HL-60/S4 (cell line): Measurements from ENCODE around the gene NCSTN.

Experiments used
- in situ Hi-C: fragments of 300-500 bp; cut with MboI; formaldehyde crosslinking; loops from 2 replicates; pipeline ENCODE4 v1.14.3; 2022; ENCODE audit warnings: low sequenced_read_pairs

Gene NCSTN

DNA sequence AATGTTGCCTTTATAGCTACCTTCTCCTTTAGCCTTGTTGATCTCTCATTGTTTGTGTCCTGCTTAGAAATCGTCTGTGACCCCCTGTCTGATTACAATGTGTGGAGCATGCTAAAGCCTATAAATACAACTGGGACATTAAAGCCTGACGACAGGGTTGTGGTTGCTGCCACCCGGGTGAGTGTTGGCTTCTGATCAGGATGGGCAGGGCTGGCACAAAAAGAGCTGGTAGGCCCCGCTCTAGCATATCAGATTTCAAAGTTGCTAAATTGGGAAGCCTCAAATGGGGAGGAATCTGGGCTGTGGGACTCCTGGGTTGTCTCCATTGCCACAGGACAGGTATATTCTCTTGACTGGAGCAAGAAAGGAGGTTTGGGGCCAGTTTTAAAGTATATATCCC lies 8.4 kb downstream of the NCSTN start:
- in situ Hi-C loops = no loop called here

DNA sequence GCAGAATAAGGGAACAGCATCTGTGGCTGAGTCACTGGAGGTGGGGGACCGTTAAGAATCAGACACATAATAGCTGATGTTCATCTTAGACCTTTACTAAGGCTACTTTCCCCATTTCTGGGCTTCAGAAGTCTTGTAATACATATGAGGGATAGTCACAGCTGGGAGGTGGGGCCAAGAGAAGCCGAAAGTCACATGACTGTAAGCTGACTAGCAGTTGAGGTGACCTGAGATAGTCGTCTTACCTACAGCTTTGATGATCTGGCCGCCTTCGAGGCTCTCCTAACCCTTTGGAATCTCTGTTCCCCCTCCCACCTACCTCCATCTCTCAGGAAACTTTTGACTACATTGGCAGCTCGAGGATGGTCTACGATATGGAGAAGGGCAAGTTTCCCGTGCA lies 9.4 kb downstream of the NCSTN start:
- in situ Hi-C loops = no loop called here

DNA sequence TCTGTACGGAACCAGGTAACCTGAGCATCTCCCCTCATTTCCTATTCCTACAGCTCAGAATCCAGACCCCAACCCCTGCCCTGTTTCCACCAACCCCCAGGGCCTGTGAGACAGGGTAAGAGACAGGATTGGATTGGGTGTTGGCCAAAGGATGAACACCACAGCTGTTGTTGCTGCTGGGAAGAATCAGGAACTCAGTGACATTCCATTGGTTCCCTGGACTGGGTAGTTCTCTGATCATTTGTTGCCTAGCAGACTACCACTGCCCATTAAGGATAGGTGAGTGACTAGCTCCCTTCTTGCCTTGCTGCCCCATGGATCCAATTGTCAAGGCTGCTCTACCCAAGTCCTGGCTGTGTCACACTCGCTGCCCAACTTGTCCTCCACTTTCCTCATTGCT lies 10.0 kb downstream of the NCSTN start:
- in situ Hi-C loops = no loop called here

DNA sequence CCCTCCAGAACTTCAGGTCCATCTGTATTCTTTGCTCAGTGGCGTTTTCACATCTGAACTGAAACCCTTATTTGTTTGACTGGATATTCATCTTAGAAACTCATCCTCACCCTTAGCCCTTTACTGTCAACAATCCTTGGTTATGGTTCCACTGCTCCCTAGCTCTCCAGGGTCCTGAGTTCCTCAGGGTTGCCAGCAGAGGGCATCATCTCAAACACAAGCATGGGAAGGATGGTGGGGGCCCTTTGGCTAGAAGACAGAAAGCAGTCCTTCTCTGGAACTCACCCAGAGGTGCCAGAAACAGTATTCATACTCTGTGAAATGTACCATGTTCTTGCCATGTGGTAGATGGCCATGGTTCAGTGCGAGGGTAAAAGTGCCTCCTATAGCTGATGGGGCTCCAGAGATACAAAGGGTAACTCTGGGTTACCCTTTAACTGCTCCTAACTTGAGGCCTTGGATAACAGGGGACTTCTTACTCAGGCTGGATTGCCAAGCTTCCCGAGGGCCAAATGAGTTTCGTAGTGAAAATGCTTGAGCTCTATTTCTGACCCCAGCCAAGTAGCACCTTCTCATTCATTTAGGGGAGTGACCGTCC lies 11.3 kb downstream of the NCSTN start:
- in situ Hi-C loops = no loop called here

DNA sequence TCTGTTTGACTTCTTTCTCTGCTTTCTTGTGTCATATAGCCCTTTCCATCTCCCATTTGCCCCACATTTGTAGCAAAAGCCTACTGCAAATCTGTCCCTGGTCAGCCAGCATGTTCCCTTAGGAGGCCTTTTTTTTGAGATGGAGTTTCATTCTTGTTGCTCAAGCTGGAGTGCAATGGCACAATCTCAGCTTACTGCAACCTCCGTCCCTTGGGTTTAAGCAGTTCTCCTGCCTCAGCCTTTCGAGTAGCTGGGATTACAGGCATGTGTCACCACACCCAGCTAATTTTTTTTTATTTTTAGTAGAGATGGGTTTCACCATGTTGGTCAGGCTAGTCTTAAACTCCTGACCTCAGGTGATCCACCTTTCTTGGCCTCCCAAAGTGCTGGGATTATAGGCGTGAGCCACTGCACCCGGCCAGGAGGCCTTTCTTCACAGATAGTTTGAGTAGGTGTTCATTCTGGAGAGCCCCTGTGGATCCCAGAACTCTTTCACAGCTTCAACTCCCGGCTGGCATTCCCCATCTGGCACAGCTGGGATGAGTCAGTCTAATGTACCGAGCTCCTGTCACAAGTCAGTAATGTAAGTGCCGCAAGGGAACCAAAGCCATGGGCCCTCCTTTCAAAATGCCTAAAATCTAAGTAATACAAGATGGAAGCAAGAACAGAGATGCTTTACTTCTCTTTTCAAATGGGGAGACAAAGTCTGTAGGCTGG lies 14.3 kb downstream of the NCSTN start:
- in situ Hi-C loops = no loop called here

DNA sequence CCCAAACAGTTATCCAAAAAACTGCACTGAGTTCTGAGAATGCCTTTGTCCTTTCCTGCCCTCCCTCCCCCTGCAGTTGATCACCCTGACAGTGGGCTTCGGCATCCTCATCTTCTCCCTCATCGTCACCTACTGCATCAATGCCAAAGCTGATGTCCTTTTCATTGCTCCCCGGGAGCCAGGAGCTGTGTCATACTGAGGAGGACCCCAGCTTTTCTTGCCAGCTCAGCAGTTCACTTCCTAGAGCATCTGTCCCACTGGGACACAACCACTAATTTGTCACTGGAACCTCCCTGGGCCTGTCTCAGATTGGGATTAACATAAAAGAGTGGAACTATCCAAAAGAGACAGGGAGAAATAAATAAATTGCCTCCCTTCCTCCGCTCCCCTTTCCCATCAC lies 14.9 kb downstream of the NCSTN start:
- in situ Hi-C loops = no loop called here

DNA sequence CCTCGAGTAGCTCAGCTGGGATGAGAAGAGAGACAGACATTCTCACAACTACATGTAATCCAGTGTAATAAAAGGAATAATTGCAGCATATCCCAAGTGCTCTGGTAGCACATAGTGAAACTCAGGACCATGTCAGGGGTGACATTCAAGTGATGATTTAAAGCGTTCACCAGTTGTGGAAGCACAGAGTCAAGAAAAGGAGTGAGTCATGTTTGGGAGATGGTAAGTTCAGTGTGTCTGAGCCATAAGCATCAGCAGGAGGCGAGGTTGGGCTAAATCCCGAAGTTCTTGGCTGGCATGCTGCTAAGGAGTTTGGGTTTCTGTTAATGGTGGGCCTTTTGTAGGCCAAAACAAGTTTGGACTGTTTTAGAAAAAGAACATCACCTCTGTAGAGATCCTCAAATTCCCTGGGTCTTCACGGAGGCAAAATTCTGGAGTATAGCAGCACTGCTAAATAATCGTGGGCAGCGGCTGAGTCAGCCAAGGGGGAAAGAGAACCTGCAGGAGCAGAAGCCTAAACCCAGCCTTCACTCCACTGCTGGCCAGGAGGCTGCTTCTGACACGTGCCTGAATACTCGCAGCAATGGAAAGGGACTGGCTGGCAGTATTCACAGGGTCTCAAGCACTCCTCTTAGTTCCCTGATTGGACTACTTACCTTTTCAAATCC lies 16.5 kb downstream of the NCSTN start:
- in situ Hi-C loops = no loop called here

DNA sequence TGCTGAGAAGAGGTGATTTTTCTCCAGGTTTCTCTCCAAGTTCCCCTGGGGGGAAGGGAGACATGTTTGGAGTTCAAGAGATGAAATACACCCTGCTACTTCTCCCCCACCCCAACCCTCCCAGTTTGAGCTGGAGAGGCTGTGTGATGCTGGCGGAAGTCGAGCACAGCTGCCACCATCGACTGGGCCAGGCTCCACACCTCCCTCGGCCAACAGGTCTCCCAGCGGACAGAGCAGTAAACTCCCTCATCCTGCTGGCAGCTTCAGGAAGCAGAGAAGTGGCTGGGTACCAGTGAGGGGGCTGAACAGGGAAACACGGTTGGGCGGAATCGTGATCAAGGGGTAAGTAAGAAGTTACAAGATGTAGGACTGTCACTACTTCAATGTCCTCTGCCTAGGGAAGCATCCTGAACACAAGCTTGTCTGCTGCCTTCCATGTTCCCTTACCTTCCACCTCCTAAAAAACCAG lies 17.1 kb downstream of the NCSTN start:
- in situ Hi-C loops = no loop called here

DNA sequence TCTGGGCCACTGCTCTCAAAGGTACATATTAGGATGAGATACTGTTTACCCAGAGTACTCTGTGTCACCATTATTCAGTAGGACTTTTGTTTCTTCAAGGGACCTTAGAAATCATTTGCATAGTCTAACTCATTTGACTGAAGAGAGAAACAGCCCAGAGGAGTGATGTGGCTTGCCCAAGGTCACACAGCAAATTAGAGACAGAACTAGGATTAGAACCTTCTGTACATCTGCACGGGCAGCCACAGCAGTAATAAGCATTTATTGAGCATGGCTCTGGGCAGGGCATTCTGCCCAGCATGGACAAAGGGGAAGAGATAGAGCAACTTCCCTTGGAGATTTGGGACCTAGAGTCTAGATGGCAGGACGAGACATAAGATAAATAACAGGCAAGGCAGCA lies 18.0 kb downstream of the NCSTN start:
- in situ Hi-C loops = no loop called here

DNA sequence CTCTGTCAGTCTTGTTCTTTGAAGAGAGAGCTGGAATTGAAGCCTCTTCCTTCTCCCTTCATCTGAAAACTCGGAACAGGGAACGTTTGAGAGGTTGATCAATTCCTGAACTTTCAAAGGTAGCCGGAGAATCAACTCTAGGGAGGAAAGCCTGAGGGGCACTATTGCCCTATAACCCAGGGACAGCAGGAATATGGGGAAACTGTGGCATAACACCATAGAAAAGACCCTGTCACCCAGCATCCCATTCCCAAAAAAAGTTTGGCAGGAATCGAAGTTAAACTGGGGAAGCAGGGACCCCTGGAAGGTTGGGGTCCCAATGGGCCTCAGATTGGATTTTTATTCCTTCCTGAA lies 18.6 kb downstream of the NCSTN start:
- in situ Hi-C loops = no loop called here

DNA sequence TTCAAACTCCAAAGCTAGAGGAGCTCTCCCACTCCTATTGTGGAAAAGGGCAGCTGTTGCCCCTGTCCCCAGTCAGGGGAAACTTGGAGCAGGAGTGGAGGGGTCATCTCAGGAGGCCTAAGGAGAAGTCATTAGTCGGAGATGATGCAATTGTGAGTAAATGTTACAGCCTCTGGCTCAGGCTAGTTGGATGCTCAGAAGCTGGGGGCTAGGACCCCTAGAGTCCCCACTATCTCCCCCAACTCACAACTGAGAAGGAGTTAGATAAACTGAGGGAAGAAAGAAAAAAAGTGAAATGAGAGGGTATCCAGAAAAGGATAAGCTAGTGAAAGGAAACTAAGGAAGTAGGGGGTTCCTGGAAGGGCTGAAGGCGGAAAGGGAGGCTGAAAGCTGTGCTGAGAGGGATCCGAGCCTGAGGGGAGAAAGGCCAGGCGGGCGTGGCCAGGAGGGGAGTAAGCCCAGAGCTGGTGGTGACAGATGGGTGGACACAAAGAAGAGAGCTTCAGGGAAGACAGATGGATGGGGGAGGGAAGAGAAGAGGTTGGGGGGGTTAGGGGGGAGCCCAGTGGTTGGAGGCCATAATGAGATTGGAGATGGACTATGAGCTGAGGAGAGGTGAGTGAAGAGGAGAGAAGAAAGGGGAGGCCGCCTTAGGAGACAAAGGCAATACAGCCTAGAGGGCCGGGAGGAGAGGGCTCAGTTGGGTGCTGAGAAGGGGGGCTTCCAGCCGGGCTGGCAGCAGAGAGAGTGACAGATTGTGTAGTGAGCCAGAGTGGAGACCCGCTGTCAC lies 19.2 kb downstream of the NCSTN start:
- in situ Hi-C loops = no loop called here

DNA sequence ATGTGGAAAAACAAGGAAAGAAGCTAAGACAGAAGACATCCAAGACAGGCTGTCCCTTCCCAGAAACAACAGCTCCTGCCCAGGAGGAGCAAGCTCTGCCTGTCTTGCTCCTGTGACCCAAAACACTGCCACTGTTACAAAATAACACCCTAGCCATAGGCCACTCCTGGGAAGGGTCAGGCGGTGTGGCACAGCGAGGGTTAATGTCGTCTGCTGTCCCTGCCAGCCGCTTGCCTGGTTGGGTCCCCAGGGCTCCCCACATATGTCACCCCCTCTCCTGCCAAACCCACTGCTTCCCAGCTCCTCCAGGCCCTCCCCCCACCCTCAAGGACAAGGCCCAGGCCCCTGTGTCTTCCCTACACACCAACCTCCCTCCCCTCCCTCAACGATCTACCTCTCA lies 19.8 kb downstream of the NCSTN start:
- in situ Hi-C loops = no loop called here

DNA sequence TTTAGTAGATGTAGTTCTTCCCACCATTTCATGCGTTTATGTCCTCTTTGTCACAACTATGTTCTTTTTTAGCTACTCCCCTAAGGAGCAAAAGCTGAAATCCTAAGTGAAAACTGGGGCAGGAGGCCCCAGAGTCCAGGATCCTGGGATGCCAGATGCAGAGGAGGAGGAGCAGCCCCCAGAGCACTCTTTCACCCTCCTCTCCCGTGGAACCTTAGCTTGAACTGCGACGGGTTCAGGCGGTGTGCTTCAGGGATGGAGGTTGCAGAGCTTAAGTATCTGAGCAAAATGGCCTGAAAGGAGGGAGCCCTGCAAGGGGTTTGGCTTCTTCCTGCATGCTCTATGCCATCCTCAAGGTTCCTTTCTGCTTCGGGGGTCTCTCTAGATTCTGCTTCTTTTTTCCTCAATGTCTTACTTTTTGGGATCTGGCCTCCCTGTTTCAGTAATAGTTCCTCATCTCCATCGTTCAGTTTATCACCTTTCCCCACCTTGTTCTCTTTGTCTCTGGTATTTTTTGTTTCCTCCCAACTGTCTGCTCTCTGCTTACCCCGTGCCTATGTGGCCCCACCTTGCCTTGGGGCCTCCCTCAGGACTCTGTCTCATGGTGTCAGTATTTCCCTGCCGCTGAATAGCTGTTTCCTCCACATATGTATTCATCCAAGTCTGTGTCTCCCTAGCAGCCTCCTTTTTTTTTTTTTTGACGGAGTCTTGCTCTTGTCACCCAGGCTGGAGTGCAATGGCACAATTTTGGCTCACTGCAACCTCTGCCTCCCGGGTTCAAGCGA lies 21.0 kb downstream of the NCSTN start:
- in situ Hi-C loops = no loop called here

DNA sequence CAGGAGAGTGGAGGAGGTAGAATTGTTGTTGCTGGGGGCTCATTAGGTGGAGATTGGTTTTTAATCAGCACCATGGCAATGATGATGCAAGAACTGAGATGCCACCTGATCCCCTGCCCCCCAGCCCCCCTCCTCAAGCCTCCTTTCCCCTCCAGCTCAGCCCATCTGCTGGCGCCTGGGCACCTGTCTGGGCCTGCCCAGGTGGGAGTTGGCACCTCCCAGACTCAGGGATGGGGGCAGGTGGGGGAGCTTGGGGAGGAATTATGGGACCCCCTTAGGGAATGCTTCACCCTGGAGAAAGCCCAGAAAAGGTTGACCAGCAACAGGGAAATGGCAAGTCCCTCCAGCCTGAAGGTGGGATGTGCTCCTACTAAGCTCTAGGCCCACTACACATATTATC lies 22.1 kb downstream of the NCSTN start:
- in situ Hi-C loops = no loop called here

DNA sequence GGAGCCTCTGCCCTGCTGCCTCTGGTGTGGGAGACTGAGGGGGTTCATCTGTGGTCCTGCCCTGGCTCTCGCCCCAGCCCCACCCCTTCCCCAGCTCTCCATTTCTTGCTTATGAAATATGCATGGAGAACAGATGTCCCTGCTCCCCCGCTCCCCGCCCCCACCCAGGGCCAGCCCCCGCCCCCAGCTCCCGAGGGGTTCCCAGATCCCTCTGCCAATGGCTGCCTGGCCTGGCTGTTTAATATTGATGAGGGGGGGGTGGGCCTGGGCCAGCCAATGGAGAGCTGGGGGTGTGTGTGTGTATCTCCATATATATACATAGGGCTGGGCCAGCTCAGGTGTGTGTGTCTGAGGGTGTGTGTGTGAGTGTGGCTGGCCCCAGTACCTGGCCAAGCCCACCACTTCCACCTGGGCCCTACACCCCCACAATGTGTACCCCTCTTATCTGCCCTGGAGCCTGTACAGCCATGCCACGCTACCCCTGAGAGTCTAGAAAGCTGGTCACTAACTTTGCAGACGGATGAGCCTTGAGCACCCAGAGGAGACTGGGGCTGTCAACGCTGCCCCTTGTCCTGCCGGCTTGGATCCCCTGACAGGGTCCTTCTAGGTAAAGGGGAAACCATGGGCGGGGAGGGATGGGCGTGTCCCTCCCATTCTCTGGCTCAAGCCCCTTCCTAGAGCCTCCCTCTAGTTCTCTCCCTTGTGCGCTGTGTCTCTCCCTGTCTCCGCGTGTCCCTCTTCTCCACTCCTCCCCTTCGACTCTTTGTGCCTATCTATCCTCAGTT lies 23.7 kb downstream of the NCSTN start, which contains the start of gene NHLH1:
Gene NHLH1 (plus strand): TSS at position 341 of the 785 bp plus-strand sequence. CDS start 3,661 bp downstream, outside the sequence.
- in situ Hi-C loops = no loop called here

DNA sequence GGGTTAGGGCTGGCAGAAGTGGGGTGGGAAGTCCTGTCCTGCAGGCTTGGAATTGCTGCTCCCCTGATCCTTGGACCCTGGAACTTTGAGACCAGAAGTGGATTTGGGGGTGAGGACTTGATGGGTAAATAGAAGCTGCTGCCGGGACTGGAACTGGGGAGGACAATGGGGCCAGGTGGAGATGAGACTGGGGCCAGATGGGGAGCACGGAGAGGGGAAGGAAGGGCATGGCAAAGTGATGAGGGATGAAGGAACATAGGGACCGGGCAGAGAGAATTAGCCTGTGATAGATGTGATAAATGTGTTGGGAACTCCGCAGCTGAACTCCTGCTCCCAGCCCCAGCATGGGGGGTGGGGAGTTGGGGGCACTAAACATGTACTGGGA lies 24.3 kb downstream of the NCSTN start:
- in situ Hi-C loops = no loop called here

DNA sequence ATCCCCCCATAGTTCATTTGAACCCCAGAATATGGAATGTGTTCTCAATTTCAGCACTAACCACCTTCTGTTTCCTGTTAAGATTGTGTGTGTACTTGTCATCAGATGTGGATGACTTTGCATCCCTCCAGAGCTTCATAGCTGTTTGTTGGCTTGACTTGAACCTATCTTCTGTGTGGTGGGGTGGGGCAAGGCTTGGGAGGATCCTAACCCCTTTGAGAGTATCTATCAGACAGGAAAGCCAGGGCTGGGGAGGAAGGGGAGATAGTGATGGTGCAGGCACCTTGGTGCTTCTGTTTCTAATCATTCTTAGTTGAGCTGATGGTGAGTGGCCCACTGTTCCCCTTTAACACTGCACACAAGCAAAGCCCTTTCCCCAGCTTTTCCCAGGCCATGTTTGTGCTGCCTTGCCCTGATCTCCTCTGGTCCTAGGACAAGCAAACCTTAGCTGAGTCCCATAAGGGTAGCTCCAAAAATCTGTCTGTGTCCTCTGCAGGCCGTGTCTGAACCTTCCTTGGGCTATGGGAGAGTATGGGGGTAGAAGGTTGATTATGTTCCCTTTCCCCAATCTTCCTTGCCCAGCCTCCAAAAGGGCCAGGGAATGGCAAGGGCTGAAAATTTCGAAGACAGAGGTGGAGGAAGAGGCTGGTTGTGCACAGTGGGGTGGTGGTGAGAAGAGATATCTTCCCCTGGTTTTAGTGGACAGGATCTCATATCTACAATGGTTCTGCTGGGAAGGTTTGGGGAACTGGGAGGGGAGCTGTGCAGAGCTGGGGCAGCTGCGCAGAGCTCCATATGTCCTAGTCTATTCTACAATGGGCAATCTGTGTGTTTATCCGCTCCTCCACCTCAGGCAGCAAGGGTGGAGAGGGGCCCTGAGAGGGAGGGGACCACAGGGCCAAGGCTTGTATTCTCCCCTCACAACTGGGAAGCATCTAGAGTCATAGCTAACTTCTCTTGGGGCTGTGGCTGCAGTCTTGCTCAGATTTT lies 25.0 kb downstream of the NCSTN start:
- in situ Hi-C loops = no loop called here

DNA sequence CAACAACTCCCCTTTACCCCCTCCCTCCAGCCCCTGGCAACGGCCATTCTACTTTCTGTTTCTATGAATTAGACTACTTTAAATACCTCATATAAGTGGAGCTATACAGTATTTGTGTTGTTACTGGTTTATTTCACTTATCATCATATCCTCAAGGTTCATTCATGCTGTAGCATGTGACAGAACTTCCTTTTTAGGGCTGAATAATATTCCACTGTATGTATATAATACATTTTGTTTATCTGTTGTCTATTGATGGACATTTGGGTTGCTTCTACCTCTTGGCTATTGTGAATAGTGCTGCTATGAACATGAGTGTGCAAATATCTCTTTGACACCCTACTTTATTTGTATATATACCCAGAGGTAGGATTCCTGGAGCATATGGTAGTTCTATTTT lies 25.9 kb downstream of the NCSTN start:
- in situ Hi-C loops = no loop called here
